GM12801 (cell line): ENCODE results near the gene STXBP4.

Experiments
- CTCF ChIP-seq: IDR thresholded peaks from one replicate; pipeline ENCODE4 v1.5.1; 2011; ENCODE audit warnings: control low read depth; ENCODE audit not compliant: insufficient read length; ENCODE audit errors: extremely low read depth

Gene STXBP4

GRCh38 chr17:55215711-55216110 lies 247.1 kb downstream of the STXBP4 start:
- no peak for TF ChIP-seq CTCF

GRCh38 chr17:55216888-55217287 lies 248.3 kb downstream of the STXBP4 start:
- no peak for TF ChIP-seq CTCF

DNA sequence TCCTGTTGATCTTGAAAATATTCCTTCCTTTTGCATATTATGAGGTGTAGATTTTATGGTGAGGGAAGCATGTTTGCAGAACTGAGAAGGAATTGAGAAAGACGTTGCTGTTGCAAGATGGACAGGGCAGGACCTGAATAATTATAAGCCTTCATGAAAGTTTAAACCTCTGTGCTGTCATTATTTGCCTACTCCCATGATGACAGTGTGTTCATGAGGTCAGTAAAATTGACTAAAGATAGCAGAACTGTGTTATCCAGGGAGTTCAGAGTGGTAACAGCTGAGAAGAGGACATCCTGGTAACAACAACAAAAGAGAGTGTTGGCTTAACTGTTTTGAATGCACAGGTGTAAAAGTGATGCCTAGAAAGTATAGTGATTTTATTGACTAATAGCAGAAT lies 250.9 kb downstream of the STXBP4 start:
- no peak for TF ChIP-seq CTCF

- TF ChIP-seq CTCF: no peak
Observed at GRCh38 chr17:55219934-55220333, 251.4 kb downstream of the STXBP4 start.
